ENCODE results near the gene ASS1.

ASS1 gene

GRCh38 chr9:130438382-130438981 is 6.3 kb upstream of the ASS1 start:
- no peaks in the 10 kb centered on the region for H3K36me3 ChIP-seq
- no peak overlapping the region for H3K27ac ChIP-seq
- no peak overlapping the region for H3K4me3 ChIP-seq (ENCODE audit: low read depth in 1 of 2, low read length in 1 of 2)
- H3K4me1 ChIP-seq (ENCODE audit: control insufficient read depth in 1 of 2, insufficient read depth in 1 of 2, low read depth in 1 of 2, low read length in 1 of 2): no peaks in the 10 kb centered on the region
- no peak for TF ChIP-seq CTCF (IDR thresholded peaks at IDR 0.05)
- H3K9me3 ChIP-seq: no peaks in the 10 kb centered on the region
- peaks cover 61% of the 10 kb centered on the region for H3K27me3 ChIP-seq

- H3K9me3 ChIP-seq: no peaks in the 10 kb centered on the region
- H3K36me3 ChIP-seq: no peaks in the 10 kb centered on the region
- no peak for TF ChIP-seq CTCF (IDR thresholded peaks at IDR 0.05)
- H3K4me3 ChIP-seq (ENCODE audit: low read depth in 1 of 2, low read length in 1 of 2): no peak overlapping the region
- peaks cover 0 to 5% of the 10 kb centered on the region in 2 experiments for H3K4me1 ChIP-seq (ENCODE audit: control insufficient read depth in 1 of 2, insufficient read depth in 1 of 2, low read depth in 1 of 2, low read length in 1 of 2)
- peaks cover 61% of the 10 kb centered on the region for H3K27me3 ChIP-seq
- H3K27ac ChIP-seq: no peak overlapping the region
These were observed 3.7 kb upstream of the ASS1 start for GRCh38 chr9:130441031-130441430.

DNA sequence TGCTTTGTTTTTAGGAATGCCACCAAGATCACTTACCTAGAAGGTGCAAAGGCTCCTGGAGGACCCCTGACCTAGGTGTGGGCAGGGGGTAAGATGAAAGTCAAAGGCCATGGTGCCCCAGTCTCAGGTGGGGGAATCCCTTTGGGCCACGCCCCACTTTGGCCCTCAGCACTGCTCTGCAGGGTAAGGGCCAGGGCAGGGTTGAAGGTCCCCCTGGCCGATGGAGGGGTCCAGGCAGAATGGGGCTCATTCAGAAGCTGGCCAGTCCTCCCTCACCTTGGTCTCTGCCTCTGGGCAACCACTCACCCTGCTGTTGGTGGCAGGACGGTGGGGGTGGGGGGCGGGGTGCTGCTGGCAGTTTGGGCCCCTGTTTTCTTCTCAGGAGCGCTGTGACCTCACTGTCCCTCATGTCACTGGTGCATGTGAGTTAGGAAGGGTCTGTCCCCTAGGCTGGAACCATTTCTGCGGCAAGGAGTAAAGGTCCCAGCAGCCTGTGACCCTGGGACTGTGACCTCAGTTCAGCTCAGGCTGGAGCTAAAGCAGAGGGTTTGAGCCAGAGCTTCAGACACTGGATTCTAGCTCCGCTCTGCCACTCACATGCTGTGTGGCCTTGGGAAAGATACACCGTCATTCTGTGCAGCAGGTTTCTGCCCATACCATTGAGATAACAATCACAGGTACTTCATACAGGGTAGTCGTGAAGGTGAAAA is 1.9 kb upstream of the ASS1 start:
- no peaks in the 10 kb centered on the region for H3K9me3 ChIP-seq

GRCh38 chr9:130443456-130443801 is 1.3 kb upstream of the ASS1 start:
- TF ChIP-seq CTCF (IDR thresholded peaks at IDR 0.05): no peak
- Histone ChIP-seq H3K4me1 (ENCODE audit: control insufficient read depth in 1 of 2, insufficient read depth in 1 of 2, low read depth in 1 of 2, low read length in 1 of 2) (peaks cover 0 to 5% of the 10 kb centered on the region in 2 experiments), H3K9me3 (no peaks in the 10 kb centered on the region), H3K36me3 (no peaks in the 10 kb centered on the region), H3K27ac (no peak overlapping the region), H3K4me3 (ENCODE audit: low read depth in 1 of 2, low read length in 1 of 2) (no peak overlapping the region), H3K27me3 (peaks cover 64% of the 10 kb centered on the region)

More for the DNA sequence above, 1.9 kb upstream of the ASS1 start:
- Histone ChIP-seq H3K4me1 (ENCODE audit: control insufficient read depth in 1 of 2, insufficient read depth in 1 of 2, low read depth in 1 of 2, low read length in 1 of 2) (peaks cover 0 to 5% of the 10 kb centered on the region in 2 experiments), H3K4me3 (ENCODE audit: low read depth in 1 of 2, low read length in 1 of 2) (no peak overlapping the region), H3K27ac (no peak overlapping the region), H3K36me3 (no peaks in the 10 kb centered on the region), H3K27me3 (peaks cover 64% of the 10 kb centered on the region)
- no peak for TF ChIP-seq CTCF (IDR thresholded peaks at IDR 0.05)

DNA sequence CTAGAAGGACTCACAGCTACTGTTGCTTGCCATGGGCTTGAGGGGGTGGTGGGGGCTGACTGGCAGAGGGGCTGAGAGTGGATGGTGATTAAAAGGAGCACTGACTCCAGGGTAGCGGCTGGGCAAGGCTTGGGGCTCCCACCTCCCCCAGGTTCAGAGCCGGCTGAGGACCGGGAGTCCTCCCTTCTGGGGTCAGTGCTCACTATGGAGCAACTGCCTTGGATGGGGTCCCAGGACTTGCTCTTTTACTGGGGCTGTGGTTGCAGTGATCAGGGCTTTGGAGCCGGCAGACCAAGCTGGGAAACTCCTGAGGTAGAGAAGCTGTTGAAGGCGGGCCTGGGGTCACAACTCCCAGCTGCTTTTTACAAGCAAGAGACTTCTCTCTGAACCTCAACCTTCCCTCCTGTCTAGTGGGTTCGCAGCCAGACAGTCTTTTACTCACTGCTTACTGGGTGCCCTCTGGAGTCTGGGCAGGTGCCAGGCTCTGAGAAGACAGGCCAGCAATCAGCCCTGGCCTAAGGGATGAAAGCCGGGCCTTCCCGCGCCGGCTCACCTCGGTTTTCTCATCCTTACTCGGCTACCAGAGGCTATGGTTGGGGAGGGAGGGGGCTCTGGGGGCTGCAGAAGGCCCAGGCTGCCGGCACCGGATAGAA is 795 bp upstream of the ASS1 start:
- H3K27ac ChIP-seq: no peak overlapping the region
- H3K27me3 ChIP-seq: peaks cover 65% of the 10 kb centered on the region
- no peak overlapping the region for H3K4me3 ChIP-seq (ENCODE audit: low read depth in 1 of 2, low read length in 1 of 2)
- H3K9me3 ChIP-seq: no peaks in the 10 kb centered on the region
- H3K36me3 ChIP-seq: no peaks in the 10 kb centered on the region
- H3K4me1 ChIP-seq (ENCODE audit: control insufficient read depth in 1 of 2, insufficient read depth in 1 of 2, low read depth in 1 of 2, low read length in 1 of 2): peaks cover 0 to 5% of the 10 kb centered on the region in 2 experiments
- no peak for TF ChIP-seq CTCF (IDR thresholded peaks at IDR 0.05)
